Retinal pigment epithelial cell (primary cell): Measurements from ENCODE around the gene RBMS3.

Experiments
- DNase-seq: peaks from one replicate; pipeline ENCODE4 v3.0.0-alpha.2; 2010; ENCODE audit warnings: low read depth
- H3K4me3 ChIP-seq: 2 replicates; pipeline ENCODE4 v1.5.1; 2011; ENCODE audit warnings: mild to moderate bottlenecking, low read length, control low read depth, moderate library complexity
- TF ChIP-seq, protein P1 (sequence below): conservative IDR thresholded peaks from 2 replicates; pipeline ENCODE4 v1.5.1; 2011; ENCODE audit warnings: low read depth, low read length, control low read depth, inconsistent platforms

The RBMS3 gene

GRCh38 chr3:29274667-29275066 lies 6.2 kb upstream of the RBMS3 start:
- DNase-seq = no peak
- TF ChIP-seq, protein P1, sequence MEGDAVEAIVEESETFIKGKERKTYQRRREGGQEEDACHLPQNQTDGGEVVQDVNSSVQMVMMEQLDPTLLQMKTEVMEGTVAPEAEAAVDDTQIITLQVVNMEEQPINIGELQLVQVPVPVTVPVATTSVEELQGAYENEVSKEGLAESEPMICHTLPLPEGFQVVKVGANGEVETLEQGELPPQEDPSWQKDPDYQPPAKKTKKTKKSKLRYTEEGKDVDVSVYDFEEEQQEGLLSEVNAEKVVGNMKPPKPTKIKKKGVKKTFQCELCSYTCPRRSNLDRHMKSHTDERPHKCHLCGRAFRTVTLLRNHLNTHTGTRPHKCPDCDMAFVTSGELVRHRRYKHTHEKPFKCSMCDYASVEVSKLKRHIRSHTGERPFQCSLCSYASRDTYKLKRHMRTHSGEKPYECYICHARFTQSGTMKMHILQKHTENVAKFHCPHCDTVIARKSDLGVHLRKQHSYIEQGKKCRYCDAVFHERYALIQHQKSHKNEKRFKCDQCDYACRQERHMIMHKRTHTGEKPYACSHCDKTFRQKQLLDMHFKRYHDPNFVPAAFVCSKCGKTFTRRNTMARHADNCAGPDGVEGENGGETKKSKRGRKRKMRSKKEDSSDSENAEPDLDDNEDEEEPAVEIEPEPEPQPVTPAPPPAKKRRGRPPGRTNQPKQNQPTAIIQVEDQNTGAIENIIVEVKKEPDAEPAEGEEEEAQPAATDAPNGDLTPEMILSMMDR = no peak
- H3K4me3 ChIP-seq = no peak overlapping the region

DNA sequence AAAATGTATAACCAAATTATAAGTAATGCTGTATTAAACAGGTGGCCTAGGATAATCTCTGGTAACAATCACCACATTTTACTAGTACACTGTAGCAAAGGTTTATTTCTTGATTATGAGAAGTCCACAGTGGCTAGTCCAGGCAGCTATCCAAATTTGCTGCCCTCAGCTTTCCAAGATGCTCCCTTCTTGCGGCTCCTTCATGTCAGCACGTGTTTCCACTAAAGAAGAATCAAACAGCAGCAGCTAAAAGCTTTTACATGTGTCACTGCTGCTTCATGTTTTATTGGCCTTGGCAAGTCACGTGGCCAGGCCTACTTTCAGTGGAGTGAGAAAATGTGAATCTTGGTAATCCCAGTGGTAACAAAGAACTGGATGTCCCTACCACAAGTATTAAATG lies 5.6 kb upstream of the RBMS3 start:
- no peak for DNase-seq
- H3K4me3 ChIP-seq = no peak overlapping the region
- TF ChIP-seq, protein P1 = no peak

- TF ChIP-seq, protein P1 = no peak
- H3K4me3 ChIP-seq = no peak overlapping the region
- DNase-seq = no peak
Observed at GRCh38 chr3:29277249-29277648, 3.6 kb upstream of the RBMS3 start.

- H3K4me3 ChIP-seq = no peak overlapping the region
- TF ChIP-seq, protein P1 = no peak
- no peak for DNase-seq
Observed at GRCh38 chr3:29279286-29279685, 1.6 kb upstream of the RBMS3 start.

- TF ChIP-seq, protein P1 = no peak
- DNase-seq = no peak
- no peak overlapping the region for H3K4me3 ChIP-seq
Observed at GRCh38 chr3:29279806-29280205, 1.1 kb upstream of the RBMS3 start.

GRCh38 chr3:29281094-29281343 lies 148 bp downstream of the RBMS3 start:
- H3K4me3 ChIP-seq = peak overlapping the region; percentile 69
- TF ChIP-seq, protein P1 = no peak
- no peak for DNase-seq

GRCh38 chr3:29281344-29282241 lies 722 bp downstream of the RBMS3 start:
- TF ChIP-seq, protein P1 = no peak
- DNase-seq = no peak
- H3K4me3 ChIP-seq = peak overlapping the region; percentile 69
